Endothelial cell (in vitro differentiated cells): ENCODE results near the gene USP7. TPM values are rescaled to one million over a fixed set of nuclear protein-coding genes. Genes with fewer than 3 reads are reported as not detected.
A peak's percentile ranks its signal among the peaks of the same experiment; 100 is the strongest.

Experiments used
- DNase-seq: peaks from one replicate; pipeline ENCODE4 v3.0.0; 2021; ENCODE audit warnings: low spot score
- H3K27ac Mint-ChIP-seq: one replicate; pipeline ENCODE4 v1.8.0; 2021; ENCODE audit warnings: mixed read lengths, inconsistent platforms; ENCODE audit not compliant: unreplicated experiment
- H3K27me3 Mint-ChIP-seq: one replicate; pipeline ENCODE4 v1.8.0; 2021; ENCODE audit warnings: mild to moderate bottlenecking, moderate library complexity, mixed read lengths, inconsistent platforms; ENCODE audit not compliant: unreplicated experiment
- H3K36me3 Mint-ChIP-seq: one replicate; pipeline ENCODE4 v1.8.0; 2021; ENCODE audit warnings: mild to moderate bottlenecking, low read depth, mixed read lengths, inconsistent platforms; ENCODE audit not compliant: unreplicated experiment
- H3K4me1 Mint-ChIP-seq: one replicate; pipeline ENCODE4 v1.8.0; 2021; ENCODE audit warnings: mild to moderate bottlenecking, mixed read lengths, inconsistent platforms; ENCODE audit not compliant: unreplicated experiment
- H3K4me3 Mint-ChIP-seq: one replicate; pipeline ENCODE4 v1.8.0; 2021; ENCODE audit warnings: mild to moderate bottlenecking, mixed read lengths, inconsistent platforms; ENCODE audit not compliant: unreplicated experiment
- H3K9me3 Mint-ChIP-seq: one replicate; pipeline ENCODE4 v1.8.0; 2021; ENCODE audit warnings: mixed read lengths, inconsistent platforms; ENCODE audit not compliant: unreplicated experiment
- total RNA-seq: library from RNA; stranded (reverse); fragmentation: NEBNext Ultra II Directional; extraction: Animal tissue kit (Norgen Biotek cat#: 25700); gene quantifications from one replicate; pipeline ENCODE4 v1.2.1, GENCODE V29; 2021; ENCODE audit not compliant: unreplicated experiment
- TF ChIP-seq, protein P1 (sequence below): fragments of 200-600 bp; sonication (generic); IDR thresholded peaks from one replicate; pipeline ENCODE4 v1.5.0; 2021; ENCODE audit warnings: antibody characterized with exemption; ENCODE audit not compliant: unreplicated experiment

The USP7 gene
- total RNA-seq, 1 donor from 2014 or later, result 122 TPM

DNA sequence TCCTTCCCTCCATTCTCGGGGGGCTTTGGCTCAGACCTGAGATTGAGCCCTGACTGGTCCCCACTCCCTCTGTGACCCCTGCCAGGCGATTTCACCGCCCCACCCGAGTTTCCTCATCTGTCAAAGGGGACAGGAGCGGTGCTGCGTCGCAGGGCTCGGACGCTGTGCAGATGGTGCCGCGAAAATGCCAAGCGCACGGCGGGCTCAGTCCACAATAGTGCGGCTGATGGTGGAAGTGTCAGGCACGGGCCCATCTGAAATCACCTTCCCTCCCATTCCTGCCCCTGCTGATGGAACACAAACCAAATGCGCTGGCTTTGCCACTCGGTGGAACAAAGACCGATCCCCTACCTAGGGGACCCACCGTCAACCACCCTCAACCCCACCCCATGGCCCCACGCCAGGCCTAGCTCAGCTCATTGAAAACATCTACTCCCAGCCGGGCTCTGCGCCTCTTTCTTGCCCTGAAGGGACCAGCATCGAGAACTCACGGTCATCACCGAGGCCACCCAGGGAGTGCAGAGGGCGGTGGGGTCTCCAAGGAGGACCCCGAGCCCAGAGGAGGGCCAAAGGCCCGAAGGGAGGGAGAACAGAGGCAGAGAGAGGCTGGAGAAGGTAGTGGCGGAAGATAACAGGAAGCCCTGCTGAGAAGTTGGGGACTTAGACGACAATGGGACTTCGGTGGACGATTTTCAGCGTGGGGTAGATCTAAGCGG lies 96.3 kb downstream of the USP7 start:
- Mint-ChIP-seq H3K4me3 (peak overlapping the region; percentile 98), H3K27ac (peak overlapping the region; percentile 89), H3K27me3 (peaks cover 12% of the 10 kb centered on the region), H3K9me3 (no peaks in the 10 kb centered on the region), H3K4me1 (peaks cover 32% of the 10 kb centered on the region), H3K36me3 (peaks cover 5% of the 10 kb centered on the region)
- DNase-seq, result no peak
- TF ChIP-seq, protein P1, sequence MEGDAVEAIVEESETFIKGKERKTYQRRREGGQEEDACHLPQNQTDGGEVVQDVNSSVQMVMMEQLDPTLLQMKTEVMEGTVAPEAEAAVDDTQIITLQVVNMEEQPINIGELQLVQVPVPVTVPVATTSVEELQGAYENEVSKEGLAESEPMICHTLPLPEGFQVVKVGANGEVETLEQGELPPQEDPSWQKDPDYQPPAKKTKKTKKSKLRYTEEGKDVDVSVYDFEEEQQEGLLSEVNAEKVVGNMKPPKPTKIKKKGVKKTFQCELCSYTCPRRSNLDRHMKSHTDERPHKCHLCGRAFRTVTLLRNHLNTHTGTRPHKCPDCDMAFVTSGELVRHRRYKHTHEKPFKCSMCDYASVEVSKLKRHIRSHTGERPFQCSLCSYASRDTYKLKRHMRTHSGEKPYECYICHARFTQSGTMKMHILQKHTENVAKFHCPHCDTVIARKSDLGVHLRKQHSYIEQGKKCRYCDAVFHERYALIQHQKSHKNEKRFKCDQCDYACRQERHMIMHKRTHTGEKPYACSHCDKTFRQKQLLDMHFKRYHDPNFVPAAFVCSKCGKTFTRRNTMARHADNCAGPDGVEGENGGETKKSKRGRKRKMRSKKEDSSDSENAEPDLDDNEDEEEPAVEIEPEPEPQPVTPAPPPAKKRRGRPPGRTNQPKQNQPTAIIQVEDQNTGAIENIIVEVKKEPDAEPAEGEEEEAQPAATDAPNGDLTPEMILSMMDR, result no peak

DNA sequence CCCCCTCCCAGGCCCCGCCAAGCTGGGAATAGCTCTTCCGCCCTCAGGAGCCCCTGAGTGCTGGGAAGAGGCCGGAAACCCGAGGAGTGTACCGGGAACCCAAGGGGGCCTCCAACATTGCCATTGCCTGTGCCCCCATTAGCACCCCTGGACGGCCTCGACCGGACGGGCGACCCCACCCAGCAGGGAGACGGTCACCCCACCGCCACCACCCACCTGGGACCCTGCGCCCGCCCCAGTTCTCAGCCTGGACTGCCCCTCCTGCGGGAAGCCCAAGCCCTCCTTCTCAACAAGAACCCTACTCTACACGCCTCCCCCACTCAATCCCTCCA lies 96.9 kb downstream of the USP7 start:
- no peaks in the 10 kb centered on the region for H3K9me3 Mint-ChIP-seq
- TF ChIP-seq, protein P1, result no peak
- peaks cover 9% of the 10 kb centered on the region for H3K36me3 Mint-ChIP-seq
- no peak overlapping the region for H3K27ac Mint-ChIP-seq
- H3K27me3 Mint-ChIP-seq, result peaks cover 12% of the 10 kb centered on the region
- H3K4me3 Mint-ChIP-seq, result peak overlapping the region; percentile 98
- H3K4me1 Mint-ChIP-seq, result peaks cover 35% of the 10 kb centered on the region
- DNase-seq, result no peak

DNA sequence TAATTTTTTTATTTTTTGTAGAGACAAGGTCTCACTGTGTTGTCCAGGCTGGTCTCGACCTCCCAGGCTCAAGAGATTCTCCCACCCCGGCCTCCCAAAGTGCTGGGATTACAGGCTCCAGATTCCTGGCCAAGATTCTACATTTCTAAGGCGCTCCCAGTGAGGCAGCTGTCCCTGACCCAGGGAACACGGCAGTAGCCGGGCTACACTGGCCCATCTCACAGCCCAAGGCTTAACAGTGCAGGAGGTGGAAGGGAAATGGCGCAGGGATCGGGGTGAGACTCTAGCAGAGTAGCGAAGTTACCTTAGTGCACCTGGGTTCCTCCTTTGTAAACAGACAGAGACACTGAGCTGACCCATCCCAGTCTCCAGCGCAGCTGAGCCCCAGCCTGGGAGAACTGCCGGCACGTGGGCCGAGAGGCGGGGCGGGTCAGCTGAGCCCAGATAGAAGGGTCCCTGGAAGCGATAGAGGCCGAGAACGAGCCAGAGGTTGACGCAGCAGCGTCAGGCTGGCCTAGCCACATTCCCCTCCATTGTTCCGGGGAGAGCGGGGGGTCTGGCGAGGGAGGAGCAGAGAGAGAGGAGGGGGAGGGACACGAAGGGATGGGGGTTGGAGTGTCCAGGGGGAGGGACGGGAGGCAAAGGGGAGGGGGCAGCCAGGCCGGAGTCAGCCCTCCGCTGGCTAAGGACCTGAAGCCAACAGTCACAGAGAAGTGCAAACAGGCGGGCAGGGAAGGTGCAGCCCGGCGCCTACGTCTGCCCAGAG lies 97.4 kb downstream of the USP7 start:
- TF ChIP-seq, protein P1, result no peak
- Mint-ChIP-seq H3K27me3 (peaks cover 11% of the 10 kb centered on the region), H3K9me3 (no peaks in the 10 kb centered on the region), H3K27ac (peak overlapping the region; percentile 24), H3K4me3 (peak overlapping the region; percentile 83), H3K36me3 (peaks cover 9% of the 10 kb centered on the region), H3K4me1 (peaks cover 36% of the 10 kb centered on the region)
- no peak for DNase-seq

DNA sequence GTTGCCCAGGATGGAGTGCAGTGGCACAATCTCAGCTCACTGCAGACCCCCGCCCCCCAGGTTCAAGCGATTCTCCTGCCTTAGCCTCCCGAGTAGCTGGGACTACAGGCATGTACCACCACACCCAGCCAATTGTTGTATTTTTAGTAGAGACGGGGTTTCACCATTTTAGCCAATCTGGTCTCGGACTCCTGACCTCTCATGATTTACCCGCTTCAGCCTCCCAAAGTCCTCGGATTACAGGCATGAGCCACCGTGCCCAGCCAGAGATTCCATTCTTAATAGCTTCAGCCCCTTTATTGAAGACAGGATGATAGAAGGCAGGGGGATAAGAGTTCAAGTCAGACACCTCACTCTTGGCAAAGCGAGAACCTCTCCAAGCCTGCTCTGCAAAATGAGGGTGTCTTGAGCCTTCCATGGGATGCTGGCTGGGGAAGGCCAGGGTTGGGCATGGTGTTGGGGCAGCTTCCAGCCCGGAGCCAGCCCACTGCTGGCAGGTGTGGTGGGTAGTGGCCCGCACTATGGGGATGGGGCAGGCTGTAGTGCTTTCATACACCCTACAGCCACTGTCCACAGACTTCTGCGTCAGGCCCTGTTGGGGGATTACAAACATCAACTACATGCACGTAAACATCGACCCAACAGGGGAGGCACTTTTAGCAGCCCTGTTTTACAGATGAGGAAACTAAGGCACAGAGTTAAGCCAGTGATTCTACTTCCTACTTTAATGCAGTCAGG lies 98.4 kb downstream of the USP7 start:
- H3K4me1 Mint-ChIP-seq, result peaks cover 38% of the 10 kb centered on the region
- peak overlapping the region; percentile 56 for H3K4me3 Mint-ChIP-seq
- no peak overlapping the region for H3K27ac Mint-ChIP-seq
- H3K27me3 Mint-ChIP-seq, result peaks cover 11% of the 10 kb centered on the region
- peaks cover 9% of the 10 kb centered on the region for H3K36me3 Mint-ChIP-seq
- no peaks in the 10 kb centered on the region for H3K9me3 Mint-ChIP-seq
- no peak for DNase-seq
- TF ChIP-seq, protein P1, result no peak
